GM23248 (cell line): ENCODE measurements around the gene KCNQ2. TPM values are rescaled to one million over a fixed set of nuclear protein-coding genes. Genes with fewer than 3 reads are reported as not detected.

Source experiments
- DNase-seq: peaks from one replicate; pipeline ENCODE4 v3.0.0-alpha.2; 2015
- H2AFZ ChIP-seq: fragments of 200-600 bp; sonication (generic); 2 replicates; pipeline ENCODE4 v1.6.1; 2016; ENCODE audit warnings: antibody characterized with exemption
- H3F3A ChIP-seq: fragments of 200-600 bp; sonication (generic); 2 replicates; pipeline ENCODE4 v1.6.1; 2016; ENCODE audit warnings: mild to moderate bottlenecking, antibody characterized with exemption, mixed run types; ENCODE audit not compliant: insufficient read depth
- H3K27ac ChIP-seq: fragments of 200-600 bp; sonication (generic); 2 replicates; pipeline ENCODE4 v1.5.1; 2016; ENCODE audit warnings: mild to moderate bottlenecking
- H3K27me3 ChIP-seq: fragments of 200-600 bp; sonication (generic); replicated peaks from 2 replicates; pipeline ENCODE4 v1.6.1; 2016; ENCODE audit warnings: mild to moderate bottlenecking; ENCODE audit not compliant: insufficient read depth
- H3K36me3 ChIP-seq: fragments of 200-600 bp; sonication (generic); 2 replicates; pipeline ENCODE4 v1.6.1; 2016; ENCODE audit warnings: low read depth, mild to moderate bottlenecking
- H3K4me1 ChIP-seq: fragments of 200-600 bp; sonication (generic); 2 replicates; pipeline ENCODE4 v1.6.1; 2016; ENCODE audit warnings: mild to moderate bottlenecking; ENCODE audit not compliant: insufficient read depth
- H3K4me2 ChIP-seq: fragments of 200-600 bp; sonication (generic); one replicate; pipeline ENCODE4 v1.6.1; 2016; ENCODE audit warnings: mild to moderate bottlenecking; ENCODE audit not compliant: unreplicated experiment
- H3K4me3 ChIP-seq: fragments of 200-600 bp; sonication (generic); 2 replicates; pipeline ENCODE4 v1.5.1; 2016; ENCODE audit warnings: mild to moderate bottlenecking
- H3K79me2 ChIP-seq: fragments of 200-600 bp; sonication (generic); 2 replicates; pipeline ENCODE4 v1.6.1; 2016; ENCODE audit warnings: mild to moderate bottlenecking; ENCODE audit not compliant: insufficient read depth
- H3K9ac ChIP-seq: fragments of 200-600 bp; sonication (generic); 2 replicates; pipeline ENCODE4 v1.6.1; 2016; ENCODE audit warnings: mild to moderate bottlenecking
- H3K9me2 ChIP-seq: fragments of 200-600 bp; sonication (generic); 2 replicates; pipeline ENCODE4 v1.6.1; 2016; ENCODE audit warnings: mixed run types, mild to moderate bottlenecking, moderate library complexity; ENCODE audit not compliant: insufficient read depth
- H3K9me3 ChIP-seq: fragments of 200-600 bp; sonication (generic); one replicate; pipeline ENCODE4 v1.6.1; 2017; ENCODE audit warnings: low read depth
- H4K20me1 ChIP-seq: fragments of 200-600 bp; sonication (generic); 2 replicates; pipeline ENCODE4 v1.6.0; 2016; ENCODE audit not compliant: insufficient read depth
- EZH2 ChIP-seq: fragments of 200-600 bp; sonication (generic); IDR thresholded peaks from 2 replicates; pipeline ENCODE4 v1.6.1; 2018; ENCODE audit warnings: antibody characterized with exemption, mild to moderate bottlenecking; ENCODE audit not compliant: insufficient read depth, poor library complexity, severe bottlenecking
- EZH2phosphoT487 ChIP-seq: fragments of 200-600 bp; sonication (generic); IDR thresholded peaks from 2 replicates; pipeline ENCODE4 v1.6.1; 2018; ENCODE audit warnings: antibody characterized with exemption, moderate library complexity, mild to moderate bottlenecking, low read depth; ENCODE audit not compliant: insufficient read depth
- WGBS, 2 experiments: methylation state at CpG; one replicate each; pipeline ENCODE4 v1.1.6; 2015 to 2017; ENCODE audit warnings: low lambda C conversion rate in 2 of 2, low coverage in 1 of 2; ENCODE audit errors: missing lambda C conversion rate in 2 of 2; 5-methylcytosine and 5-hydroxymethylcytosine counted together
- in situ Hi-C: fragments of 300-500 bp; cut with MboI; formaldehyde crosslinking; loops from 2 replicates; pipeline ENCODE4 v1.15.0; 2020
- polyA plus RNA-seq: library from polyadenylated mRNA; unstranded; fragments of >200 nt; fragmentation: Nextera tagmentation; extraction: Ambion mirVana; gene quantifications from 2 replicates; pipeline ENCODE4 v1.2.1, GENCODE V29; 2016
- total RNA-seq: library from RNA; depleted of rRNA; stranded (reverse); fragments of >200 nt; shearing (Covaris generic); gene quantifications from 2 replicates; pipeline ENCODE4 v1.2.3, GENCODE V29; 2014

Gene KCNQ2
- total and polyA plus RNA-seq, 2 experiments from 2014 or later = 0.38 TPM; not detected in 1

DNA sequence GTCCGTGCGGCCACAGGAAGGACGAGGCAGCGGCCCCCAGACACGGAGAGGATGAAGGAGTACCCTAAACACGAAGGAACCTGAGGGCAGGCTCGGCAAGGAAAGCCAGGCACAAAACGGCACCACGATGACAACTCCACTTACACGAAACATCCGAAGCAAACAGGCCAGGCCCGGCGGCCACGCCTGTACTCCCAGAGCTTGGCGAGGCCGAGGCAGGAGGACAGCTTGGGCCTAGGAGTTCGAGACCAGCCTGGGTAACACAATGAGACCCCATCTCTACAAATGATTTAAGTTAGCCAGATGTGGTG is 13.4 kb downstream of the KCNQ2 start:
- no peaks in the 10 kb centered on the region for H3K36me3 ChIP-seq
- H3K4me2 ChIP-seq = no peak overlapping the region
- H3K9me2 ChIP-seq = no peaks in the 10 kb centered on the region
- WGBS, 2 experiments = 44 to 50% methylated on average over 17 of the region's 17 CpGs
- no peak overlapping the region for H2AFZ ChIP-seq
- no peak for TF ChIP-seq EZH2
- no peak for TF ChIP-seq EZH2phosphoT487
- in situ Hi-C loops = no loop called here
- H3K27me3 ChIP-seq = peaks cover 25% of the 10 kb centered on the region
- H3K4me3 ChIP-seq = no peak overlapping the region
- H4K20me1 ChIP-seq = no peaks in the 10 kb centered on the region
- no peaks in the 10 kb centered on the region for H3K9me3 ChIP-seq
- no peak for DNase-seq
- no peaks in the 10 kb centered on the region for H3K4me1 ChIP-seq
- H3K9ac ChIP-seq = no peak overlapping the region
- no peaks in the 10 kb centered on the region for H3K79me2 ChIP-seq
- no peaks in the 10 kb centered on the region for H3F3A ChIP-seq
- no peak overlapping the region for H3K27ac ChIP-seq

DNA sequence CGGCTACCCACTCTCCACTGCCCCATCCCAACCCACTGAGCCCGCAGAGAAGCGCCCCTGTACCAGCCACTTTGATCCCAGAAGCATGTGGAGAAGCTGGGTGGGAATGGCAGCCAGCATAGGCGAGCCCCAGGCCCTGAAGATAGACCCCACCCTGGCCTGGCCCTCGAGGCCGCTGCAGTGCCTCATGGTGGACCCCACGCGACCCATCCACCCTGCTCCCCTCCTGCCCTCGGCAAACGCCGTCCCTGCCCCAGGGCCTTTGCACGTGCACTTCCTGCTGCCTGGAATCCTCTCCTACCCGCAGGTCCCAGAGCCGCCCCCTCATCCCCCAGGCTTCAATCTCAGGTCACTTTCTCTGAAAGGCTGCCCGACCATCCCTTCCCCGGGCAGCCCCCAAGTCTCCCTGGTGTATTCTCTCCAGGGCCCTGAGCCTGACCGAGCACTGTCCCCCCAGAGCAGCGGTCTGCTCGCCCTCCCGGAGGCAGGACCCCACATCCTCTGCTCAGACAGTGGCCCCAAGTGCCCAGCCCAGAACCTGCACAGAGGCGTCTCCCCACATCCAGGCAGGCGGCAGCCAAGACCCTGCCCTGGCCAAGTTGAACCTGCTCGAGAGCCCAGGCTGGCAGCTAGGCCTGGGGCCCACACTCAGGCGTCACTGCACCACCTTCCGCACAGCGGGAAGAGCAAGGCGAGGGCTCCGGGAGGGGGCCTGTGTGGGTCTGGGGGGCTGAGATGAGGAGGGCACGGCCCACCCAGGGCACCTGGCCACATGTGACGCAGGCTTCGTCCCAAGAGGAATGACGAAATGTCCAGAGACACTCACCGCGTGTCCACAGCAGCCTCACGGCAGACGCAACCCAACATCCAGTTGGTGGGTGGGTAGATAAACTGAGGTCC is 14.0 kb downstream of the KCNQ2 start:
- no peak for DNase-seq
- Histone ChIP-seq H3K4me1 (no peaks in the 10 kb centered on the region), H3K9ac (no peak overlapping the region), H3K9me3 (no peaks in the 10 kb centered on the region), H3K27ac (no peak overlapping the region), H3K9me2 (no peaks in the 10 kb centered on the region), H3K4me3 (no peak overlapping the region), H3K4me2 (no peak overlapping the region), H2AFZ (no peak overlapping the region), H3K36me3 (no peaks in the 10 kb centered on the region), H4K20me1 (no peaks in the 10 kb centered on the region), H3F3A (no peaks in the 10 kb centered on the region), H3K27me3 (peaks cover 26% of the 10 kb centered on the region), H3K79me2 (no peaks in the 10 kb centered on the region)
- in situ Hi-C loops = no loop called here
- TF ChIP-seq EZH2 (no peak), EZH2phosphoT487 (no peak)
- 84 to 87% methylated on average over 30 to 36 of the region's 36 CpGs for WGBS, 2 experiments

DNA sequence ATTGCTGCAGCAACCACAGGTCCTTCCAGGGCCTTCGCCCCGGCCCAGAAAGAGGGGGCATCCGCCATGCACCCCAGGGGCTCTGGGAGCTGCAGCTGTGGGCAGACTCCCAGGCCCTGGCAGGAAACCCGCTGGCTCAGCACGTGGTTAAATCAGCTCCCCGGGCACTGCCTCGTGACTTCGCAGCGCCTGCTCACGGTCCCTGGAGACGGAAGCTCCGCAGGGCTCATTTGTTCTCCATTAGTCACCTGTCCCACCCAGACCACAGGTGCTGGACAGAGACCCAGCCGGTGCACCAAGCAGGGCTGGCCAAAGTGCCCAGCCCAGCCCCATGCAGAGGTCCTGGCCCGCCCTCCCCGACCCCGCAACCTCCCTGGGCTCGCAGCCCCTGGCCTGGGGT is 14.7 kb downstream of the KCNQ2 start:
- H3K9me2 ChIP-seq = no peaks in the 10 kb centered on the region
- TF ChIP-seq EZH2 (no peak), EZH2phosphoT487 (no peak)
- no peaks in the 10 kb centered on the region for H4K20me1 ChIP-seq
- H3K4me3 ChIP-seq = no peak overlapping the region
- in situ Hi-C loops = no loop called here
- H3K27me3 ChIP-seq = peaks cover 28% of the 10 kb centered on the region
- no peak overlapping the region for H2AFZ ChIP-seq
- H3K9me3 ChIP-seq = no peaks in the 10 kb centered on the region
- H3K36me3 ChIP-seq = no peaks in the 10 kb centered on the region
- H3K4me1 ChIP-seq = no peaks in the 10 kb centered on the region
- H3F3A ChIP-seq = no peaks in the 10 kb centered on the region
- DNase-seq = peak; percentile 78
- 29 to 43% methylated on average over 5 to 17 of the region's 17 CpGs for WGBS, 2 experiments
- no peak overlapping the region for H3K27ac ChIP-seq
- no peak overlapping the region for H3K9ac ChIP-seq
- H3K79me2 ChIP-seq = no peaks in the 10 kb centered on the region
- H3K4me2 ChIP-seq = no peak overlapping the region

DNA sequence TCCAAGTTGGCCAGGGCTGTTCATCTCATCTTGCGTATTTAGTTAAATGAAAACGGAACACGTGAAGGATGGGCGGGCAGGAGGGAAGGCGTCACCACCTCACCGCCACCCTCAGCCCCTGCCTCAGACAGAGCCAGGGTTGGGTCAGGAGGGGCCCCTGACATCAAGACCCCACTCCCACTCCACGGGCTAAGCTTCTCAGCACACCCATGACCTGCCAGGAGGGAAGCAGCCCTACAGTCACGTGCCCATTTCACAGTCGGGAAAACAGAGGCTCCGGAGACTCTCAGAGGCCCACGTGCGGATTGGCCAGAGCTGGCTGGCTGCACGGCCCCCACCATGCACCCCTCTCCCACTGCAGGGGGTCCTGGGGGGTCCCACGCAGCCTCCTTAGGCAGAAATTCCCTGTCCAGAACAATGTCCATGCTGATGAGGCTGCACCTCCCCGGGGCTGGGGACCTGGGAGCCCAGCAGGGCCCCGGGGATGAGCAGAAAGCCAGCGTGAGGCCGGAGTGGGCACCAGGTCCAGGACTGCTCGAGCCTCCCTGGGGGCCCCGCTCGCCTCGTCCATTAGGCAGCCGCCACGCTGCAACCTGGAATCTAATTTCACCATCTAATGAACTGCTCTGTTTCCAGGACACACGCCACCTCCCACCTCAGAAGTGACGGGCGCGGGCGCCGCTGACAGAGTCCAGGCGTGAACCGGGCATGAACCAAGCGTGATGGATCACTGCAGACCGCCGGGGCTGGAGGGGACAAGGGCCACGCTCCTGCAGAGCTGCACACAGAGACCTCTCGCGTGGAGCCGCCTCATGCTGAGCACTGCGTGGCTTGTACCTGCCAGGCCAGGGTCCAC is 15.8 kb downstream of the KCNQ2 start:
- no peaks in the 10 kb centered on the region for H3K9me2 ChIP-seq
- H3K27ac ChIP-seq = no peak overlapping the region
- H3F3A ChIP-seq = no peaks in the 10 kb centered on the region
- H3K79me2 ChIP-seq = no peaks in the 10 kb centered on the region
- peak; percentile 51 for DNase-seq
- H4K20me1 ChIP-seq = no peaks in the 10 kb centered on the region
- H3K27me3 ChIP-seq = peaks cover 28% of the 10 kb centered on the region
- no peak overlapping the region for H3K4me2 ChIP-seq
- no peak overlapping the region for H3K4me3 ChIP-seq
- H3K9me3 ChIP-seq = no peaks in the 10 kb centered on the region
- TF ChIP-seq EZH2phosphoT487 (no peak), EZH2 (no peak)
- no peaks in the 10 kb centered on the region for H3K4me1 ChIP-seq
- H2AFZ ChIP-seq = no peak overlapping the region
- no peak overlapping the region for H3K9ac ChIP-seq
- in situ Hi-C loops = no loop called here
- no peaks in the 10 kb centered on the region for H3K36me3 ChIP-seq
- WGBS, 2 experiments = 6 to 10% methylated on average over 29 to 36 of the region's 40 CpGs
